K562 treated with DMSO at 1 percent for 48 hours (cell line): ENCODE results near the gene C17orf67. TPM values are rescaled to one million over a fixed set of nuclear protein-coding genes. Genes with fewer than 3 reads are reported as not detected.

Experiments used
- total RNA-seq: library from RNA; unstranded; fragments of 300-600 nt; gene quantifications from 2 replicates; pipeline ENCODE4 v1.2.3, GENCODE V29; 2022; ENCODE audit warnings: low replicate concordance; ENCODE audit errors: extremely low read depth

C17orf67 gene
- total RNA-seq: not detected in 2 replicates

GRCh38 chr17:56833809-56834379 is at the start of gene C17orf67, which contains the start of gene DGKE:
Gene C17orf67, minus strand, starts transcription at chr17:56833920. Its CDS starts 18,110 bp downstream, at chr17:56815810.
Gene DGKE, plus strand, starts transcription at chr17:56834151. Its CDS starts 645 bp downstream, at chr17:56834796.

Other genes starting within 250 kb of the C17orf67 start
- gene NOG, start 240.2 kb downstream of the C17orf67 start, total RNA-seq: not detected in 2 replicates
- not detected in 2 replicates for gene DGKE, start 231 bp upstream of the C17orf67 start, total RNA-seq
- not detected in 2 replicates for gene TRIM25, start 80.1 kb upstream of the C17orf67 start, total RNA-seq
- not detected in 2 replicates for gene COIL, start 127.1 kb upstream of the C17orf67 start, total RNA-seq
- gene SCPEP1, start 144.2 kb upstream of the C17orf67 start, total RNA-seq: not detected in 2 replicates